ENCODE results near the gene OR2S2.

GRCh38 chr9:35998333-35998732 lies 40.4 kb upstream of the OR2S2 start:
- TF ChIP-seq EZH2 (IDR thresholded peaks at IDR 0.05; ENCODE audit: insufficient read depth, poor library complexity, severe bottlenecking) (no peak), EZH2phosphoT487 (IDR thresholded peaks at IDR 0.05; ENCODE audit: insufficient read depth, low read depth) (no peak)

Data from GM23248 (cell line).